Activated naive CD4-positive, alpha-beta T cell treated with anti-CD3 and anti-CD28 coated beads for 36 hours (primary cell): ENCODE data around the gene MOCS1. TPM values are rescaled to one million over a fixed set of nuclear protein-coding genes. Genes with fewer than 3 reads are reported as not detected.

ENCODE experiments used
- CTCF ChIA-PET: fragments of 350-600 bp; sonication (Branson Sonifier 250); formaldehyde crosslinking; loops from one replicate; lab custom pipeline; 2021; ENCODE audit warnings: antibody characterized with exemption; lab: Charles Lee
- DNase-seq: peaks from one replicate; pipeline ENCODE4 v3.0.0-alpha.2; 2020
- H3K27ac Mint-ChIP-seq: one replicate; pipeline ENCODE4 v1.8.0; 2021; ENCODE audit warnings: mild to moderate bottlenecking, mixed read lengths
- H3K27me3 Mint-ChIP-seq: one replicate; pipeline ENCODE4 v1.8.0; 2021; ENCODE audit warnings: low read depth, mixed read lengths
- H3K36me3 Mint-ChIP-seq: one replicate; pipeline ENCODE4 v1.8.0; 2021; ENCODE audit warnings: low read depth, mixed read lengths
- H3K4me1 Mint-ChIP-seq: one replicate; pipeline ENCODE4 v1.8.0; 2021; ENCODE audit warnings: low read depth, mixed read lengths
- H3K4me3 Mint-ChIP-seq: one replicate; pipeline ENCODE4 v1.8.0; 2021; ENCODE audit warnings: mild to moderate bottlenecking, moderate library complexity, mixed read lengths
- H3K9me3 Mint-ChIP-seq: one replicate; pipeline ENCODE4 v1.8.0; 2021; ENCODE audit warnings: mixed read lengths
- intact Hi-C: fragments of 100-400 bp; cut with micrococcal nuclease; formaldehyde crosslinking; loops from one replicate; pipeline ENCODE4 v1.15.1; 2023
- total RNA-seq, 2 experiments: library from RNA; stranded (reverse); gene quantifications; one replicate each; pipeline ENCODE4 v1.2.3, GENCODE V29; 2021

The MOCS1 gene
- total RNA-seq, 2 experiments from 2014 or later = 1.2 TPM

GRCh38 chr6:39942903-39943580, 8.8 kb upstream of the MOCS1 start:
- Mint-ChIP-seq H3K9me3 (no peaks in the 10 kb centered on the region), H3K36me3 (no peaks in the 10 kb centered on the region), H3K4me3 (no peak overlapping the region), H3K27me3 (peaks cover 3% of the 10 kb centered on the region), H3K27ac (no peak overlapping the region), H3K4me1 (no peaks in the 10 kb centered on the region)
- CTCF ChIA-PET = no interaction called here
- DNase-seq = no peak
- intact Hi-C loops = no loop called here

- no peak overlapping the region for H3K27ac Mint-ChIP-seq
- H3K9me3 Mint-ChIP-seq = no peaks in the 10 kb centered on the region
- H3K4me3 Mint-ChIP-seq = no peak overlapping the region
- no peaks in the 10 kb centered on the region for H3K36me3 Mint-ChIP-seq
- CTCF ChIA-PET = no interaction called here
- no peaks in the 10 kb centered on the region for H3K4me1 Mint-ChIP-seq
- intact Hi-C loops = no loop called here
- DNase-seq = no peak
- peaks cover 6% of the 10 kb centered on the region for H3K27me3 Mint-ChIP-seq
Measured at GRCh38 chr6:39941820-39942219, 7.6 kb upstream of the MOCS1 start.

GRCh38 chr6:39941138-39941537, 6.9 kb upstream of the MOCS1 start:
- Mint-ChIP-seq H3K9me3 (no peaks in the 10 kb centered on the region), H3K27me3 (peaks cover 6% of the 10 kb centered on the region), H3K36me3 (no peaks in the 10 kb centered on the region), H3K4me1 (no peaks in the 10 kb centered on the region), H3K4me3 (no peak overlapping the region), H3K27ac (no peak overlapping the region)
- CTCF ChIA-PET = no interaction called here
- DNase-seq = no peak
- intact Hi-C loops = no loop called here

- peaks cover 6% of the 10 kb centered on the region for H3K27me3 Mint-ChIP-seq
- H3K9me3 Mint-ChIP-seq = no peaks in the 10 kb centered on the region
- H3K36me3 Mint-ChIP-seq = no peaks in the 10 kb centered on the region
- H3K4me1 Mint-ChIP-seq = peaks cover under 1% of the 10 kb centered on the region
- DNase-seq = no peak
- H3K27ac Mint-ChIP-seq = no peak overlapping the region
- H3K4me3 Mint-ChIP-seq = no peak overlapping the region
- CTCF ChIA-PET = no interaction called here
- intact Hi-C loops = no loop called here
Measured at GRCh38 chr6:39938773-39939654, 4.8 kb upstream of the MOCS1 start.

GRCh38 chr6:39937686-39938333, 3.5 kb upstream of the MOCS1 start:
- DNase-seq = no peak
- Mint-ChIP-seq H3K4me1 (peaks cover 9% of the 10 kb centered on the region), H3K27me3 (peaks cover 6% of the 10 kb centered on the region), H3K36me3 (no peaks in the 10 kb centered on the region), H3K27ac (no peak overlapping the region), H3K4me3 (no peak overlapping the region), H3K9me3 (no peaks in the 10 kb centered on the region)
- CTCF ChIA-PET = no interaction called here
- intact Hi-C loops = no loop called here

- H3K4me3 Mint-ChIP-seq = no peak overlapping the region
- H3K36me3 Mint-ChIP-seq = no peaks in the 10 kb centered on the region
- H3K27me3 Mint-ChIP-seq = peaks cover 3% of the 10 kb centered on the region
- H3K27ac Mint-ChIP-seq = no peak overlapping the region
- no peaks in the 10 kb centered on the region for H3K9me3 Mint-ChIP-seq
- intact Hi-C loops = no loop called here
- CTCF ChIA-PET = no interaction called here
- peaks cover 13% of the 10 kb centered on the region for H3K4me1 Mint-ChIP-seq
- DNase-seq = no peak
Measured at GRCh38 chr6:39936857-39937256, 2.6 kb upstream of the MOCS1 start.

- H3K27ac Mint-ChIP-seq = no peak overlapping the region
- H3K4me1 Mint-ChIP-seq = peaks cover 13% of the 10 kb centered on the region
- H3K9me3 Mint-ChIP-seq = no peaks in the 10 kb centered on the region
- DNase-seq = no peak
- H3K36me3 Mint-ChIP-seq = no peaks in the 10 kb centered on the region
- peaks cover 3% of the 10 kb centered on the region for H3K27me3 Mint-ChIP-seq
- H3K4me3 Mint-ChIP-seq = no peak overlapping the region
- intact Hi-C loops = no loop called here
- CTCF ChIA-PET = interaction anchor here (0.6 kb wide), 1 partner anchor 573 kb away, joined by 3 read pairs; no protein-coding TSS in a partner anchor
Measured at GRCh38 chr6:39935241-39935640, 979 bp upstream of the MOCS1 start.

- Mint-ChIP-seq H3K27ac (no peak overlapping the region), H3K4me3 (peak overlapping the region; percentile 78), H3K4me1 (peaks cover 13% of the 10 kb centered on the region), H3K27me3 (peaks cover 3% of the 10 kb centered on the region), H3K36me3 (no peaks in the 10 kb centered on the region), H3K9me3 (no peaks in the 10 kb centered on the region)
- peak; percentile 51 for DNase-seq
- CTCF ChIA-PET = no interaction called here
- intact Hi-C loops = no loop called here
Measured at GRCh38 chr6:39933669-39934130, 562 bp downstream of the MOCS1 start.

GRCh38 chr6:39932386-39932910, 1.8 kb downstream of the MOCS1 start:
- no peak for DNase-seq
- intact Hi-C loops = no loop called here

GRCh38 chr6:39931607-39932006, 2.7 kb downstream of the MOCS1 start:
- Mint-ChIP-seq H3K27me3 (no peaks in the 10 kb centered on the region), H3K4me3 (no peak overlapping the region), H3K4me1 (peaks cover 13% of the 10 kb centered on the region), H3K27ac (no peak overlapping the region), H3K36me3 (no peaks in the 10 kb centered on the region), H3K9me3 (no peaks in the 10 kb centered on the region)
- DNase-seq = no peak
- intact Hi-C loops = no loop called here
- CTCF ChIA-PET = no interaction called here

More at GRCh38 chr6:39932386-39932910, 1.8 kb downstream of the MOCS1 start:
- H3K4me3 Mint-ChIP-seq = no peak overlapping the region
- CTCF ChIA-PET = no interaction called here
- H3K36me3 Mint-ChIP-seq = no peaks in the 10 kb centered on the region
- no peak overlapping the region for H3K27ac Mint-ChIP-seq
- peaks cover 13% of the 10 kb centered on the region for H3K4me1 Mint-ChIP-seq
- peaks cover 3% of the 10 kb centered on the region for H3K27me3 Mint-ChIP-seq
- no peaks in the 10 kb centered on the region for H3K9me3 Mint-ChIP-seq

GRCh38 chr6:39930540-39930939, 3.7 kb downstream of the MOCS1 start:
- DNase-seq = no peak
- intact Hi-C loops = no loop called here
- no peak overlapping the region for H3K4me3 Mint-ChIP-seq
- no peak overlapping the region for H3K27ac Mint-ChIP-seq
- peaks cover 3% of the 10 kb centered on the region for H3K9me3 Mint-ChIP-seq
- H3K27me3 Mint-ChIP-seq = no peaks in the 10 kb centered on the region
- CTCF ChIA-PET = no interaction called here
- H3K36me3 Mint-ChIP-seq = no peaks in the 10 kb centered on the region
- peaks cover 16% of the 10 kb centered on the region for H3K4me1 Mint-ChIP-seq

- Mint-ChIP-seq H3K4me3 (no peak overlapping the region), H3K9me3 (peaks cover 3% of the 10 kb centered on the region), H3K27ac (no peak overlapping the region), H3K36me3 (no peaks in the 10 kb centered on the region), H3K4me1 (peaks cover 16% of the 10 kb centered on the region), H3K27me3 (no peaks in the 10 kb centered on the region)
- intact Hi-C loops = no loop called here
- DNase-seq = no peak
- CTCF ChIA-PET = interaction anchor here (0.6 kb wide), 1 partner anchor 620 kb away, joined by 4 read pairs; no protein-coding TSS in a partner anchor
Measured at GRCh38 chr6:39929733-39930461, 4.4 kb downstream of the MOCS1 start.
